Kidney (tissue), 14 donors: ENCODE measurements around the gene IRX4. TPM values are rescaled to one million over a fixed set of nuclear protein-coding genes. Genes with fewer than 3 reads are reported as not detected.
"Not testable (repeated sequence)": the region's sequence is repeated elsewhere in the genome, so short reads cannot be mapped to it uniquely, and the experiment has no call there.

Experiments
- DNase-seq, 5 donors: peaks; one replicate each; pipeline ENCODE4 v3.0.0-alpha.2; 2013 to 2020
- FAIRE-seq: peaks from 2 replicates; lab custom pipeline; 2012; peaks lifted over from hg19 to GRCh38; lab: Jason Lieb, UNC
- H3K27ac ChIP-seq, 2 donors: one replicate each; pipeline ENCODE4 v1.7.0; 2013; ENCODE audit warnings: low read depth in 2 of 2, low read length in 2 of 2, inconsistent platforms in 1 of 2
- H3K27me3 ChIP-seq: one replicate; pipeline ENCODE4 v1.7.1; 2013; ENCODE audit warnings: low read length, inconsistent platforms; ENCODE audit not compliant: control insufficient read depth, insufficient read depth
- H3K36me3 ChIP-seq, 3 donors: one replicate each; pipeline versions ENCODE4 v1.7.0 to v1.7.1; 2013; ENCODE audit warnings: low read length in 3 of 3, control low read depth in 1 of 3, inconsistent platforms in 1 of 3; ENCODE audit not compliant: insufficient read depth in 3 of 3, control insufficient read depth in 2 of 3
- H3K4me1 ChIP-seq, 3 donors: one replicate each; pipeline versions ENCODE4 v1.7.0 to v1.7.1; 2013; ENCODE audit warnings: low read length in 3 of 3, inconsistent platforms in 1 of 3, low read depth in 1 of 3; ENCODE audit not compliant: control insufficient read depth in 2 of 3, insufficient read depth in 2 of 3
- H3K4me3 ChIP-seq, 3 donors: one replicate each; pipeline versions ENCODE4 v1.7.0 to v1.8.1; 2013; ENCODE audit warnings: low read length in 3 of 3, control low read depth in 1 of 3, inconsistent platforms in 1 of 3
- H3K9ac ChIP-seq, 3 donors: one replicate each; pipeline versions ENCODE4 v1.7.0 to v1.7.1; 2013; ENCODE audit warnings: low read length in 3 of 3, control low read depth in 1 of 3, inconsistent platforms in 1 of 3
- H3K9me3 ChIP-seq, 3 donors: one replicate each; pipeline versions ENCODE4 v1.7.0 to v1.7.1; 2013; ENCODE audit warnings: low read length in 3 of 3, control low read depth in 1 of 3, inconsistent platforms in 1 of 3; ENCODE audit not compliant: control insufficient read depth in 2 of 3, insufficient read depth in 1 of 3
- CTCF ChIP-seq: IDR thresholded peaks from 3 replicates; pipeline ENCODE4 v1.5.1; 2012; ENCODE audit warnings: mild to moderate bottlenecking, moderate library complexity, borderline replicate concordance; ENCODE audit not compliant: insufficient read depth; ENCODE audit errors: extremely low read depth
- intact Hi-C: fragments of 100-400 bp; cut with DNase I; formaldehyde crosslinking; loops from one replicate; pipeline ENCODE4 v1.11.1; 2022
- polyA plus RNA-seq: library from polyadenylated mRNA; stranded (reverse); fragments of 350-450 nt; fragmentation: Illumina TruSeq; extraction: RNeasy Lipid Tissue Mini Kit (QIAGEN cat#74804); gene quantifications from one replicate; pipeline ENCODE4 v1.2.3, GENCODE V29; 2014; ENCODE audit warnings: low read depth, low replicate concordance; ENCODE audit not compliant: insufficient read depth
- total RNA-seq: library from RNA; stranded (reverse); fragmentation: NEBNext Ultra II Directional; extraction: Animal tissue kit (Norgen Biotek cat#: 25700); gene quantifications from one replicate; pipeline ENCODE4 v1.2.1, GENCODE V29; 2021
- donor health status: control.
- donor health status: control.
- donor health status: control.
- donor health status: control.
- donor health status: control.
- donor health status: DM: yes; HTN: yes; CAD: no.
- donor health status: Normal renal cell carcinoma (clear cell type).

Gene IRX4
- total and polyA plus RNA-seq, 2 donors from 2014 or later = not detected

GRCh38 chr5:1844708-1845436, 37.9 kb downstream of the IRX4 start:
- Histone ChIP-seq H3K4me1 (no peaks in the 10 kb centered on the region), H3K27me3 (peaks cover 7% of the 10 kb centered on the region), H3K9ac (no peak overlapping the region), H3K27ac (no peak overlapping the region), H3K36me3 (no peaks in the 10 kb centered on the region), H3K9me3 (no peaks in the 10 kb centered on the region), H3K4me3 (no peak overlapping the region)
- no peak for FAIRE-seq
- no peak for DNase-seq
- intact Hi-C loops = no loop called here
- TF ChIP-seq CTCF = no peak

- H3K27me3 ChIP-seq, H3K36me3 ChIP-seq, H3K9ac ChIP-seq, H3K9me3 ChIP-seq, H3K4me1 ChIP-seq, FAIRE-seq, H3K4me3 ChIP-seq, intact Hi-C loops, H3K27ac ChIP-seq: not testable (repeated sequence)
- peak in 1 of 5 donors; percentile 11 for DNase-seq
These were observed 39.0 kb downstream of the IRX4 start for GRCh38 chr5:1843761-1844160.

- intact Hi-C loops = no loop called here
- Histone ChIP-seq H3K4me1 (no peaks in the 10 kb centered on the region), H3K27me3 (peaks cover 2% of the 10 kb centered on the region), H3K27ac (no peak overlapping the region), H3K36me3 (no peaks in the 10 kb centered on the region), H3K9me3 (no peaks in the 10 kb centered on the region), H3K4me3 (no peak overlapping the region), H3K9ac (no peak overlapping the region)
- FAIRE-seq (no peak), DNase-seq (peak in 1 of 5 donors; percentile 7)
- no peak for TF ChIP-seq CTCF
These were observed 40.5 kb downstream of the IRX4 start for GRCh38 chr5:1842004-1842819.
